ENCODE measurements around the gene ZNF343.

DNA sequence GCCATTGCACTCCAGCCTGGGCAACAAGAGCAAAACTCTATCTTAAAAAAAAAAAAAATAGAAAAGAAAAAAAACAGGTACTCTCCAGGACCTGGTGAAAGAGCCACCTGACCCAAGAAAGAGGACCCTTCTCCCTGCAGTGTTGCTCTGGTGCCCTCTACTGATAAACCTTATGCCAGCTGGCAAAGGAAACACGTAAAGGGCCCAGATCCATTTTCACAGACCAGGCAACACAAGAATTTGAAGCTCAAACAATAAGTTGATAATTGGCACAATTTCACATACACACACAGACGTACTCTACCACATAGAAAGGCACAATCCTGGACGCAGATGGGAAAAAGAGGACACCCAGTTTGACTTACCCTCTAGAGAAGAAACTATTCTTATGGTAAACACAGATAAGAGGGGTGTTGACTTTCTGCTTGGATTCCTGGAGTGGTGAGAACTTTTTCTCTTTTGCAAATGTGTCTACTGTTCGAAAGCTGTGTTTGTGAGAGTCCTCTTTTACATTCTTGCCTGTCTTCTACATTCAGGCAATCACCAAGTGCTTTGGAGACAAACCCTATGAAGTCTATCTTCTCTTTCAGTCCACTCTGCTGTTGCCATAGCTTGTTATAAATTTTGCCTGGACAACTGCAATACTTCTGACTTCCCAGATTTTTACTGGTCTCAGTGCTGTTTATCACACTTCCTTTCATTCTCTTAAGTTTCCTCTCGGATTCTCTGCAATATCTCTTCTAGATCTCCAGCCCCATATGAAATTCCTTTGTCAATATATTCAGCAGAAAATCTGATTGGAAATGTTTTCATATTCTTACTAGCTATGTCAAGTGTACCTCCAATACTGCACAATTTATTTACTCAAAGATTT is 31.7 kb downstream of the ZNF343 start:
- TF ChIP-seq, protein P1, sequence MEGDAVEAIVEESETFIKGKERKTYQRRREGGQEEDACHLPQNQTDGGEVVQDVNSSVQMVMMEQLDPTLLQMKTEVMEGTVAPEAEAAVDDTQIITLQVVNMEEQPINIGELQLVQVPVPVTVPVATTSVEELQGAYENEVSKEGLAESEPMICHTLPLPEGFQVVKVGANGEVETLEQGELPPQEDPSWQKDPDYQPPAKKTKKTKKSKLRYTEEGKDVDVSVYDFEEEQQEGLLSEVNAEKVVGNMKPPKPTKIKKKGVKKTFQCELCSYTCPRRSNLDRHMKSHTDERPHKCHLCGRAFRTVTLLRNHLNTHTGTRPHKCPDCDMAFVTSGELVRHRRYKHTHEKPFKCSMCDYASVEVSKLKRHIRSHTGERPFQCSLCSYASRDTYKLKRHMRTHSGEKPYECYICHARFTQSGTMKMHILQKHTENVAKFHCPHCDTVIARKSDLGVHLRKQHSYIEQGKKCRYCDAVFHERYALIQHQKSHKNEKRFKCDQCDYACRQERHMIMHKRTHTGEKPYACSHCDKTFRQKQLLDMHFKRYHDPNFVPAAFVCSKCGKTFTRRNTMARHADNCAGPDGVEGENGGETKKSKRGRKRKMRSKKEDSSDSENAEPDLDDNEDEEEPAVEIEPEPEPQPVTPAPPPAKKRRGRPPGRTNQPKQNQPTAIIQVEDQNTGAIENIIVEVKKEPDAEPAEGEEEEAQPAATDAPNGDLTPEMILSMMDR (IDR thresholded peaks at IDR 0.05; ENCODE audit: poor library complexity), result no peak
- no peak for TF ChIP-seq EZH2 (IDR thresholded peaks at IDR 0.05; ENCODE audit: borderline replicate concordance)

Data from hepatocyte (in vitro differentiated cells).